Common myeloid progenitor, CD34-positive (primary cell): Measurements from ENCODE around the gene BICRAL.

Source experiments
- CTCF ChIA-PET: fragments of 350-600 bp; sonication (Branson Sonifier 250); formaldehyde crosslinking; loops from one replicate; lab custom pipeline; 2021; ENCODE audit warnings: antibody characterized with exemption; lab: Charles Lee
- POLR2A ChIA-PET: fragments of 350-600 bp; sonication (Branson Sonifier 250); formaldehyde crosslinking; loops from one replicate; lab custom pipeline; 2021; ENCODE audit warnings: antibody characterized with exemption; lab: Charles Lee
- DNase-seq, 3 donors: peaks; one replicate each; pipeline versions ENCODE4 v3.0.0 to v3.0.0-alpha.2; 2013
- H3K27ac ChIP-seq, 2 experiments: 1 replicate in 1 of 2; 2 replicates in 1 of 2; pipeline ENCODE4 v1.7.0; 2013; ENCODE audit warnings: inconsistent platforms in 2 of 2, low read length in 2 of 2, mild to moderate bottlenecking in 2 of 2, low read depth in 1 of 2, moderate library complexity in 1 of 2; ENCODE audit not compliant: severe bottlenecking in 2 of 2, insufficient read depth in 1 of 2, poor library complexity in 1 of 2
- H3K27me3 ChIP-seq, 5 experiments: replicated peaks in 2 of 5; 1 replicate in 3 of 5; 2 replicates in 2 of 5; pipeline versions ENCODE4 v1.6.1 to v1.7.0; 2013; ENCODE audit warnings: low read length in 4 of 5, mild to moderate bottlenecking in 2 of 5, moderate library complexity in 2 of 5, inconsistent platforms in 1 of 5; ENCODE audit not compliant: insufficient read depth in 5 of 5, control insufficient read depth in 4 of 5
- H3K36me3 ChIP-seq, 4 experiments: 1 replicate in 2 of 4; 2 replicates in 2 of 4; pipeline versions ENCODE4 v1.6.1 to v1.7.0; 2013; ENCODE audit warnings: low read length in 3 of 4, control low read depth in 1 of 4, mild to moderate bottlenecking in 1 of 4; ENCODE audit not compliant: control insufficient read depth in 4 of 4, insufficient read depth in 4 of 4
- H3K4me1 ChIP-seq, 4 experiments: 1 replicate in 3 of 4; 2 replicates in 1 of 4; pipeline versions ENCODE4 v1.6.1 to v1.7.1; 2013; ENCODE audit warnings: low read length in 3 of 4, mild to moderate bottlenecking in 3 of 4, control low read depth in 1 of 4, inconsistent platforms in 1 of 4, moderate library complexity in 1 of 4; ENCODE audit not compliant: control insufficient read depth in 4 of 4, insufficient read depth in 4 of 4; ENCODE audit errors: control extremely low read depth in 1 of 4
- H3K4me3 ChIP-seq, 7 experiments: 1 replicate in 4 of 7; 2 replicates in 3 of 7; pipeline versions ENCODE4 v1.5.1 to v1.7.0; 2013; ENCODE audit warnings: mild to moderate bottlenecking in 7 of 7, low read length in 6 of 7, moderate library complexity in 6 of 7, inconsistent platforms in 2 of 7, low read depth in 2 of 7, control low read depth in 1 of 7; ENCODE audit not compliant: insufficient read depth in 4 of 7, control insufficient read depth in 1 of 7; ENCODE audit errors: extremely low read depth in 1 of 7
- H3K9me3 ChIP-seq, 5 experiments: 1 replicate in 4 of 5; 2 replicates in 1 of 5; pipeline versions ENCODE4 v1.6.1 to v1.7.1; 2013; ENCODE audit warnings: low read length in 4 of 5, mild to moderate bottlenecking in 2 of 5, inconsistent platforms in 1 of 5, low read depth in 1 of 5, moderate library complexity in 1 of 5; ENCODE audit not compliant: control insufficient read depth in 4 of 5, insufficient read depth in 2 of 5; ENCODE audit errors: control extremely low read depth in 1 of 5
- WGBS: methylation state at CpG from one replicate; pipeline ENCODE4 v1.1.5; 2013; ENCODE audit not compliant: insufficient coverage; 5-methylcytosine and 5-hydroxymethylcytosine counted together

BICRAL gene

DNA sequence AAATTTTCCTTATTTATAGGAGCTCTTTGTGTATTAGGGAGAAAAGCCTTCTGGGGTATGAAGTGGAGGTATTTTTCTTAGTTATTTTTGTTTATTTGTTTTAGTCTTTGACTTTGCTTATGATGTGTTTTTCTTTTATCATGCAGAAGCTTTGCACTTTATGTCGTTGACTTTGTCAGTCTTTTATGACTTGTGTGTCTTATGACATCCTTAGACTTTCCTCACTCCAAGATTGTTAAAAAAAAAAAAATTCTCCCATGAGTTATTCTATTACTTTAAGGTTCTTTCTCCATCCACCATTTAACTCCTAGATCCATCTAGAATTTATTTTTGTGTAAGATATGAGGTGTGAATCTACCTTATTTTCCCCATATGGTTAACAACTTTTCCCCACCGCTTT lies 36.6 kb downstream of the BICRAL start:
- Histone ChIP-seq H3K27ac (no peak overlapping the region), H3K4me3 (no peak overlapping the region), H3K36me3 (peaks cover 0 to 8% (median 5%) of the 10 kb centered on the region in 4 experiments), H3K4me1 (peaks cover 0 to 3% (median 2%) of the 10 kb centered on the region in 4 experiments), H3K27me3 (no peaks in the 10 kb centered on the region), H3K9me3 (no peaks in the 10 kb centered on the region)
- ChIA-PET CTCF (interaction anchor here (0.6 to 2.0 kb wide), 6 partner anchors 10 to 216 kb away, joined by 3 to 7 read pairs (median 3); partner anchors contain the start of gene BICRAL), POLR2A (interaction anchor here (0.6 to 0.9 kb wide), 3 partner anchors 10 to 253 kb away, joined by 3 to 5 read pairs (median 3); no protein-coding TSS in a partner anchor)
- no CpG with 5 or more reads among the region's 2 CpGs for WGBS
- no peak for DNase-seq

- Histone ChIP-seq H3K36me3 (peaks cover 0 to 13% (median 5%) of the 10 kb centered on the region in 4 experiments), H3K4me3 (no peak overlapping the region), H3K27me3 (no peaks in the 10 kb centered on the region), H3K4me1 (peaks cover 0 to 3% (median 2%) of the 10 kb centered on the region in 4 experiments), H3K9me3 (no peaks in the 10 kb centered on the region), H3K27ac (no peak overlapping the region)
- ChIA-PET CTCF (interaction anchor here (0.8 to 2.0 kb wide), 4 partner anchors 11 to 157 kb away, joined by 3 to 7 read pairs (median 4); partner anchors contain the start of gene BICRAL), POLR2A (interaction anchor here (0.7 to 0.9 kb wide), 2 partner anchors 10 to 253 kb away, joined by 3 read pairs; no protein-coding TSS in a partner anchor)
- 80% methylated on average over 1 of the region's 3 CpGs for WGBS
- DNase-seq = no peak
Observed at GRCh38 chr6:42818878-42819277, 37.0 kb downstream of the BICRAL start.

- Histone ChIP-seq H3K4me3 (no peak overlapping the region), H3K4me1 (peaks cover 0 to 3% (median 2%) of the 10 kb centered on the region in 4 experiments), H3K9me3 (no peaks in the 10 kb centered on the region), H3K27ac (no peak overlapping the region), H3K36me3 (peaks cover 0 to 21% (median 5%) of the 10 kb centered on the region in 4 experiments), H3K27me3 (no peaks in the 10 kb centered on the region)
- no CpG with 5 or more reads among the region's 3 CpGs for WGBS
- ChIA-PET CTCF (interaction anchor here (1.1 to 1.5 kb wide), 2 partner anchors 11 to 44 kb away, joined by 3 to 4 read pairs; no protein-coding TSS in a partner anchor), POLR2A (interaction anchor here (0.6 kb wide), 1 partner anchor 46 kb away, joined by 3 read pairs; no protein-coding TSS in a partner anchor)
- DNase-seq = peak in 2 of 3 donors; percentile 40 to 41
Observed at GRCh38 chr6:42819803-42820511, 38.1 kb downstream of the BICRAL start.

DNA sequence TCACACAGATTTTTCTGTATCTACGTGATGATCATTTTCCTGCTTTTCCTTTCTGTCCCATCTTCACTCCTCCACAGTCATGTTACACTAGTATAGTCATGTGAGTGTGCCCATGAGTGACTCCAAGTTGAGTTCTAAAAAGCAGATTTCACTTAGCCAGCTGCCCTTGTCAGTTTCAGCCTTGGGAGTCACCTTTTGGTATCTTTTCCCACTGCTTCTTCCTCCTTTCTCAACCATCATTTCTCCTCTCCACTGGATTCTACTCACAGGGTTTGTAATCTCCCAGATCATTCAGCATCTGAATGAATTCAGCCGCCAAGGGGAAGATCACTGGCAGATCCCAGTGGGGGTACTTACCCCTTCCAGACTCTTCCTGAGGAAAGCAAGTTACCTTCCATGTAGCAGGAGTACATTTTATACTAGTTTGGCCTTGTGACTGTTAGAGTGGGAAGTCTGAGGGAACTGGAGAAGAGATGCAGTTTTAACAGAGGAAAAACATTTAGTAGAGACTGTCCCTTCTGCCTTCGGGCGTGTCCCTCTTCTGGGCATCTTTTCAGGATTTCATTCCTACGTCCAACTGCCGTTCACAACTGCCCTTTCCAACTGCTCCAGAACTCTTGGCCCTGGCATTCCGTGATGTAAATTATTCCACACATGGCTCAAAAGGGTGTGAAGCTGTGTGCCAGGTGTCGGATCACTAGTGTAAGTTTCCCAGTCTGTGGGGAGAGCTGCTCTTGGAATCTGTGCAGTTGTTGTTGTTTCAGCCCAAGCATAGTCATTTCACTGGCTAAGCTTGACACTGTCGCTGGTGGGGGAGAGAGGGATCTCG lies 38.9 kb downstream of the BICRAL start:
- CTCF ChIA-PET = interaction anchor here (1.1 to 1.5 kb wide), 2 partner anchors 10 to 45 kb away, joined by 3 to 4 read pairs; no protein-coding TSS in a partner anchor
- no peaks in the 10 kb centered on the region for H3K9me3 ChIP-seq
- WGBS = 92% methylated on average over 9 of the region's 10 CpGs
- no peak overlapping the region for H3K4me3 ChIP-seq
- H3K27me3 ChIP-seq = no peaks in the 10 kb centered on the region
- DNase-seq = no peak
- POLR2A ChIA-PET = interaction anchor here (0.6 to 0.7 kb wide), 2 partner anchors 36 to 47 kb away, joined by 3 to 4 read pairs; no protein-coding TSS in a partner anchor
- peaks cover 0 to 3% (median 2%) of the 10 kb centered on the region in 4 experiments for H3K4me1 ChIP-seq
- H3K36me3 ChIP-seq = peaks cover 3 to 23% (median 5%) of the 10 kb centered on the region in 4 experiments
- H3K27ac ChIP-seq = no peak overlapping the region

- no peak for DNase-seq
- H3K27me3 ChIP-seq = no peaks in the 10 kb centered on the region
- peaks cover 3 to 23% (median 5%) of the 10 kb centered on the region in 4 experiments for H3K36me3 ChIP-seq
- H3K4me1 ChIP-seq = peaks cover 0 to 3% (median 2%) of the 10 kb centered on the region in 4 experiments
- no CpG with 5 or more reads among the region's 3 CpGs for WGBS
- ChIA-PET POLR2A (no interaction called here), CTCF (no interaction called here)
- H3K9me3 ChIP-seq = no peaks in the 10 kb centered on the region
- no peak overlapping the region for H3K4me3 ChIP-seq
- H3K27ac ChIP-seq = no peak overlapping the region
Observed at GRCh38 chr6:42821341-42821668, 39.5 kb downstream of the BICRAL start.

DNA sequence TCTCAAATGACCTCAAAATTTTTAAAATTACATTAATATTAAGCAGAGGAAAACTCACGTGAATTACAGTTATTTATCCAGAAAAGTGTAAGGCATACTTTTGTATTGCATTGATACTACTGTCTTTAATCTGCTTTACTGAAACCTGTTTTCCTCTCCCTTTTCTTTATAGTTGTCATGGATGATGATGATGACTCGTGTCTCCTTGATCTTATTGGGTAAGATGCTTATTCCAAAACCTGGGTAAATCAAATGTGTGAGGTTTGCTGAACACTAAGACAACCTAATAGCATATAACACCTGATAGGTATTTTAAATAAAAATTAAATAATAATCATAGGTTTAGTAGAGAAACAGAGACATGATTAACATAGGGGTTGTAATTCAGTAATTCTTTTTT lies 40.0 kb downstream of the BICRAL start:
- Histone ChIP-seq H3K4me3 (no peak overlapping the region), H3K9me3 (no peaks in the 10 kb centered on the region), H3K27me3 (no peaks in the 10 kb centered on the region), H3K36me3 (peaks cover 3 to 27% (median 5%) of the 10 kb centered on the region in 4 experiments), H3K4me1 (peaks cover 0 to 3% (median 2%) of the 10 kb centered on the region in 4 experiments), H3K27ac (no peak overlapping the region)
- no peak for DNase-seq
- ChIA-PET POLR2A (no interaction called here), CTCF (no interaction called here)
- WGBS = no CpG with 5 or more reads among the region's 2 CpGs
